IMR-90 (cell line): Measurements from ENCODE around the gene SPOCK3. TPM values are rescaled to one million over a fixed set of nuclear protein-coding genes. Genes with fewer than 3 reads are reported as not detected.

ENCODE experiments used
- ATAC-seq: fragments of 200-7000 bp; cut with Tn5 transposase; 2 replicates; pipeline ENCODE4 v1.9.1; 2020; ENCODE audit warnings: low read depth, mild to moderate bottlenecking, moderate library complexity
- BruUV-seq: library from RNA; stranded (reverse); fragments of 400-500 nt; replicated peaks from 2 replicates; lab custom pipeline; 2021; lab: Mats Ljungman, UMichigan
- CTCF ChIA-PET: fragments of 300-600 bp; formaldehyde crosslinking; extraction: SDS; loops from one replicate; lab custom pipeline; 2021; ENCODE audit warnings: antibody characterized with exemption; lab: Yijun Ruan, JAX
- POLR2A ChIA-PET: fragments of 300-600 bp; sonication (Branson Sonifier 250); formaldehyde crosslinking; loops from one replicate; lab custom pipeline; 2022; ENCODE audit warnings: antibody characterized with exemption; ENCODE audit not compliant: unreplicated experiment; lab: Charles Lee
- DNase-seq: peaks from one replicate; pipeline ENCODE4 v3.0.0; 2013
- H2AFZ ChIP-seq: replicated peaks from 2 replicates; pipeline ENCODE3; 2013; ENCODE audit warnings: low read length, mild to moderate bottlenecking; ENCODE audit not compliant: poor library complexity
- H2AK5ac ChIP-seq: 2 replicates; pipeline ENCODE4 v1.6.1; 2013; ENCODE audit warnings: low read depth, low read length, inconsistent platforms
- H2AK9ac ChIP-seq: replicated peaks from 2 replicates; pipeline ENCODE3; 2013; ENCODE audit warnings: mild to moderate bottlenecking, low read depth, low read length, moderate library complexity; ENCODE audit not compliant: poor library complexity
- H2BK120ac ChIP-seq: 2 replicates; pipeline ENCODE4 v1.6.1; 2013; ENCODE audit warnings: low read depth, low read length, inconsistent platforms
- H2BK15ac ChIP-seq: 3 replicates; pipeline ENCODE4 v1.6.1; 2013; ENCODE audit warnings: low read depth, low read length, inconsistent platforms
- H2BK20ac ChIP-seq: 2 replicates; pipeline ENCODE4 v1.6.1; 2013; ENCODE audit warnings: low read depth, mild to moderate bottlenecking, inconsistent platforms, low read length, moderate library complexity
- H2BK5ac ChIP-seq: 2 replicates; pipeline ENCODE4 v1.6.1; 2013; ENCODE audit warnings: mild to moderate bottlenecking, low read depth, low read length, inconsistent platforms; ENCODE audit not compliant: poor library complexity, severe bottlenecking
- H3K14ac ChIP-seq: replicated peaks from 2 replicates; pipeline ENCODE4 v1.6.1; 2013; ENCODE audit warnings: low read depth, low read length, inconsistent platforms
- H3K18ac ChIP-seq: 2 replicates; pipeline ENCODE4 v1.6.1; 2013; ENCODE audit warnings: low read depth, low read length, control low read depth
- H3K23ac ChIP-seq: 2 replicates; pipeline ENCODE4 v1.6.1; 2013; ENCODE audit warnings: low read depth, low read length, inconsistent platforms
- H3K27ac ChIP-seq: 2 replicates; pipeline ENCODE4 v1.5.1; 2013; ENCODE audit warnings: mild to moderate bottlenecking, control low read depth, low read length; ENCODE audit not compliant: insufficient read depth
- H3K27me3 ChIP-seq: 2 replicates; pipeline ENCODE4 v1.6.1; 2013; ENCODE audit warnings: low read length; ENCODE audit not compliant: control insufficient read depth, insufficient read depth
- H3K36me3 ChIP-seq: 2 replicates; pipeline ENCODE4 v1.6.1; 2013; ENCODE audit warnings: low read length, mixed read lengths; ENCODE audit not compliant: control insufficient read depth, insufficient read depth
- H3K4ac ChIP-seq: 2 replicates; pipeline ENCODE4 v1.6.1; 2013; ENCODE audit warnings: low read depth, low read length, inconsistent platforms
- H3K4me1 ChIP-seq: 2 replicates; pipeline ENCODE4 v1.6.1; 2013; ENCODE audit warnings: low read length, mixed read lengths; ENCODE audit not compliant: control insufficient read depth, insufficient read depth
- H3K4me2 ChIP-seq: 2 replicates; pipeline ENCODE4 v1.6.1; 2013; ENCODE audit warnings: low read depth, mild to moderate bottlenecking, control low read depth, low read length, moderate library complexity
- H3K4me3 ChIP-seq: 2 replicates; pipeline ENCODE4 v1.5.1; 2013; ENCODE audit warnings: low read depth, mild to moderate bottlenecking, control low read depth, low read length, moderate library complexity; ENCODE audit not compliant: insufficient read depth
- H3K56ac ChIP-seq: 2 replicates; pipeline ENCODE4 v1.6.1; 2013; ENCODE audit warnings: low read length, inconsistent platforms; ENCODE audit not compliant: insufficient read depth; ENCODE audit errors: extremely low read depth
- H3K79me1 ChIP-seq, 2 experiments: 2 replicates each; pipeline ENCODE4 v1.6.1; 2013; ENCODE audit warnings: low read length in 2 of 2, inconsistent platforms in 1 of 2, low read depth in 1 of 2
- H3K9ac ChIP-seq: 2 replicates; pipeline ENCODE4 v1.6.1; 2013; ENCODE audit warnings: low read depth, low read length, control low read depth
- H3K9me1 ChIP-seq: 2 replicates; pipeline ENCODE4 v1.6.1; 2013; ENCODE audit warnings: low read length, inconsistent platforms; ENCODE audit not compliant: insufficient read depth
- H3K9me3 ChIP-seq: 2 replicates; pipeline ENCODE4 v1.6.1; 2013; ENCODE audit warnings: low read length; ENCODE audit not compliant: control insufficient read depth, insufficient read depth
- H4K20me1 ChIP-seq: 2 replicates; pipeline ENCODE4 v1.6.1; 2013; ENCODE audit warnings: low read length, inconsistent platforms; ENCODE audit not compliant: insufficient read depth
- H4K5ac ChIP-seq: 2 replicates; pipeline ENCODE4 v1.6.1; 2013; ENCODE audit warnings: mild to moderate bottlenecking, low read depth, low read length, control low read depth
- H4K8ac ChIP-seq, 2 experiments: 2 replicates each; pipeline ENCODE4 v1.6.1; 2013; ENCODE audit warnings: low read depth in 2 of 2, low read length in 2 of 2, control low read depth in 1 of 2, inconsistent platforms in 1 of 2
- H4K91ac ChIP-seq: 2 replicates; pipeline ENCODE4 v1.6.1; 2013; ENCODE audit warnings: low read depth, low read length, inconsistent platforms; ENCODE audit not compliant: insufficient read depth
- CEBPB ChIP-seq: IDR thresholded peaks from 2 replicates; pipeline ENCODE4 v1.6.1; 2012; ENCODE audit warnings: low read depth, low read length, improper control_type of control experiment
- CHD1 ChIP-seq: IDR thresholded peaks from 2 replicates; pipeline ENCODE4 v1.6.1; 2012; ENCODE audit warnings: low read depth, low read length, improper control_type of control experiment
- FOS ChIP-seq: fragments of 150-350 bp; IDR thresholded peaks from 2 replicates; pipeline ENCODE4 v1.6.1; 2016; ENCODE audit warnings: low read depth, low read length
- MAFK ChIP-seq: IDR thresholded peaks from 2 replicates; pipeline ENCODE4 v1.6.1; 2012; ENCODE audit warnings: low read depth, low read length, improper control_type of control experiment
- NFE2L2 ChIP-seq: fragments of 150-350 bp; IDR thresholded peaks from 2 replicates; pipeline ENCODE4 v1.6.1; 2016; ENCODE audit warnings: low read depth, mild to moderate bottlenecking, low read length
- WGBS, 2 experiments: methylation state at CpG; one replicate each; pipeline versions ENCODE4 v1.1.5 to v1.1.7; 2013; ENCODE audit warnings: missing lambda C conversion rate in 2 of 2; ENCODE audit not compliant: insufficient read length in 1 of 2; ENCODE audit errors: extremely low coverage in 2 of 2; 5-methylcytosine and 5-hydroxymethylcytosine counted together
- dilution Hi-C: fragments of 300-500 bp; cut with HindIII; formaldehyde crosslinking; loops from one replicate; pipeline ENCODE4 v1.14.3; 2018; ENCODE audit warnings: low sequenced_read_pairs; ENCODE audit not compliant: unreplicated experiment
- in situ Hi-C: fragments of 300-500 bp; cut with MboI; formaldehyde crosslinking; loops from 3 replicates; pipeline ENCODE4 v1.14.3; 2019; ENCODE audit warnings: low sequenced_read_pairs, inconsistent platforms, mixed read lengths
- intact Hi-C: fragments of 100-400 bp; cut with micrococcal nuclease; formaldehyde crosslinking; loops from 2 replicates; pipeline ENCODE4 v1.10.0; 2022
- polyA plus RNA-seq, 3 experiments: library from polyadenylated mRNA; depleted of rRNA; stranded (reverse); fragments of >200 nt; gene quantifications; 2 replicates each; pipeline ENCODE4 v1.2.3, GENCODE V29; 2012; ENCODE audit warnings: low replicate concordance in 1 of 3
- total RNA-seq: library from RNA; depleted of rRNA; stranded (reverse); fragments of >200 nt; gene quantifications from 2 replicates; pipeline ENCODE4 v1.2.3, GENCODE V29; 2012
- TF ChIP-seq, protein P1 (sequence below): fragments of 150-350 bp; IDR thresholded peaks from 2 replicates; pipeline ENCODE4 v1.6.1; 2017; ENCODE audit warnings: mild to moderate bottlenecking, antibody characterized with exemption, low read length, low read depth
- TF ChIP-seq, protein P2 (sequence below): conservative IDR thresholded peaks from 2 replicates; pipeline ENCODE4 v1.5.1; 2012; ENCODE audit warnings: mild to moderate bottlenecking, low read depth, low read length, improper control_type of control experiment
- TF ChIP-seq, protein P3 (sequence below): fragments of 150-350 bp; IDR thresholded peaks from 2 replicates; pipeline ENCODE4 v1.6.1; 2016; ENCODE audit warnings: low read depth, mild to moderate bottlenecking, low read length, moderate library complexity, borderline replicate concordance

The SPOCK3 gene
- total and polyA plus RNA-seq, 2 of the 4 experiments (the other 2 are of a cell fraction) = not detected

DNA sequence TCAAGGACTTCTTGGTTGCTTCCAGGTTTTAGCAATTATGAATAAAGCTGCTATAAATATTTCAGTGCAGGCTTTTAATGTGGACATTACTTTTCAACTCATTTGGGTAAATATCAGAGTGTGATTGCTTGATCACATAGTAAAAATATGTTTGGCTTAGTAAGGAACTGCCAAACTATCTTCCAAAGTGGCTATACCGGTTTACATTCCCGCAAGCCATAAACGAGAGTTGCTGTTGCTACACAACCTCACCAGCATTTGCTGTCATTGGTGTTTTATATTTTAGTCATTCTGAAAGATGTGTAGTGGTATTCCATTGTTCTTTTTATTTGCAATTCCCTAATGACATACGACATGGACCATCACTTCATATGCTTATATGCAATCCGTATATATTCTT is 30.9 kb upstream of the SPOCK3 start:
- no peak overlapping the region for H2AK9ac ChIP-seq

More for the DNA sequence above, 30.9 kb upstream of the SPOCK3 start:
- in situ Hi-C loops (no loop called here), intact Hi-C loops (no loop called here), dilution Hi-C loops (no loop called here)
- no peak overlapping the region for H2BK5ac ChIP-seq
- H3K27me3 ChIP-seq = no peaks in the 10 kb centered on the region
- no peak overlapping the region for H2BK120ac ChIP-seq
- no peak overlapping the region for H2AK5ac ChIP-seq
- no TSS peak for BruUV-seq
- no peak overlapping the region for H4K5ac ChIP-seq
- H3K14ac ChIP-seq = no peak overlapping the region
- H3K4me3 ChIP-seq = no peak overlapping the region
- no peak overlapping the region for H4K91ac ChIP-seq
- ChIA-PET CTCF (no interaction called here), POLR2A (no interaction called here)
- H3K4me2 ChIP-seq = no peak overlapping the region
- no peak overlapping the region for H3K23ac ChIP-seq
- no peak overlapping the region for H3K9ac ChIP-seq
- no peak overlapping the region for H3K4ac ChIP-seq
- no peak overlapping the region for H2BK20ac ChIP-seq
- no peak overlapping the region for H2AFZ ChIP-seq
- peaks cover 2% of the 10 kb centered on the region for H3K9me3 ChIP-seq
- no peak for DNase-seq
- no peaks in the 10 kb centered on the region for H3K9me1 ChIP-seq
- no peak overlapping the region for H4K8ac ChIP-seq
- no peaks in the 10 kb centered on the region for H3K36me3 ChIP-seq
- no peaks in the 10 kb centered on the region for H3K4me1 ChIP-seq
- WGBS, 2 experiments = no CpG with 5 or more reads among the region's 5 CpGs
- H2BK15ac ChIP-seq = no peak overlapping the region
- ATAC-seq = no peak
- TF ChIP-seq MAFK (no peak), CEBPB (no peak), NFE2L2 (no peak), CHD1 (no peak), FOS (no peak)
- TF ChIP-seq, protein P1, sequence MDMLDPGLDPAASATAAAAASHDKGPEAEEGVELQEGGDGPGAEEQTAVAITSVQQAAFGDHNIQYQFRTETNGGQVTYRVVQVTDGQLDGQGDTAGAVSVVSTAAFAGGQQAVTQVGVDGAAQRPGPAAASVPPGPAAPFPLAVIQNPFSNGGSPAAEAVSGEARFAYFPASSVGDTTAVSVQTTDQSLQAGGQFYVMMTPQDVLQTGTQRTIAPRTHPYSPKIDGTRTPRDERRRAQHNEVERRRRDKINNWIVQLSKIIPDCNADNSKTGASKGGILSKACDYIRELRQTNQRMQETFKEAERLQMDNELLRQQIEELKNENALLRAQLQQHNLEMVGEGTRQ = no peak
- TF ChIP-seq, protein P2, sequence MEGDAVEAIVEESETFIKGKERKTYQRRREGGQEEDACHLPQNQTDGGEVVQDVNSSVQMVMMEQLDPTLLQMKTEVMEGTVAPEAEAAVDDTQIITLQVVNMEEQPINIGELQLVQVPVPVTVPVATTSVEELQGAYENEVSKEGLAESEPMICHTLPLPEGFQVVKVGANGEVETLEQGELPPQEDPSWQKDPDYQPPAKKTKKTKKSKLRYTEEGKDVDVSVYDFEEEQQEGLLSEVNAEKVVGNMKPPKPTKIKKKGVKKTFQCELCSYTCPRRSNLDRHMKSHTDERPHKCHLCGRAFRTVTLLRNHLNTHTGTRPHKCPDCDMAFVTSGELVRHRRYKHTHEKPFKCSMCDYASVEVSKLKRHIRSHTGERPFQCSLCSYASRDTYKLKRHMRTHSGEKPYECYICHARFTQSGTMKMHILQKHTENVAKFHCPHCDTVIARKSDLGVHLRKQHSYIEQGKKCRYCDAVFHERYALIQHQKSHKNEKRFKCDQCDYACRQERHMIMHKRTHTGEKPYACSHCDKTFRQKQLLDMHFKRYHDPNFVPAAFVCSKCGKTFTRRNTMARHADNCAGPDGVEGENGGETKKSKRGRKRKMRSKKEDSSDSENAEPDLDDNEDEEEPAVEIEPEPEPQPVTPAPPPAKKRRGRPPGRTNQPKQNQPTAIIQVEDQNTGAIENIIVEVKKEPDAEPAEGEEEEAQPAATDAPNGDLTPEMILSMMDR = no peak
- TF ChIP-seq, protein P3, sequence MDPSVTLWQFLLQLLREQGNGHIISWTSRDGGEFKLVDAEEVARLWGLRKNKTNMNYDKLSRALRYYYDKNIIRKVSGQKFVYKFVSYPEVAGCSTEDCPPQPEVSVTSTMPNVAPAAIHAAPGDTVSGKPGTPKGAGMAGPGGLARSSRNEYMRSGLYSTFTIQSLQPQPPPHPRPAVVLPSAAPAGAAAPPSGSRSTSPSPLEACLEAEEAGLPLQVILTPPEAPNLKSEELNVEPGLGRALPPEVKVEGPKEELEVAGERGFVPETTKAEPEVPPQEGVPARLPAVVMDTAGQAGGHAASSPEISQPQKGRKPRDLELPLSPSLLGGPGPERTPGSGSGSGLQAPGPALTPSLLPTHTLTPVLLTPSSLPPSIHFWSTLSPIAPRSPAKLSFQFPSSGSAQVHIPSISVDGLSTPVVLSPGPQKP = no peak
- no peak overlapping the region for H3K18ac ChIP-seq
- no peaks in the 10 kb centered on the region for H4K20me1 ChIP-seq
- no peak overlapping the region for H3K27ac ChIP-seq
- no peak overlapping the region for H3K56ac ChIP-seq
- no peaks in the 10 kb centered on the region for H3K79me1 ChIP-seq
